ENCODE data around the gene PATJ. TPM values are rescaled to one million over a fixed set of nuclear protein-coding genes. Genes with fewer than 3 reads are reported as not detected.

PATJ gene
- total RNA-seq, 4 donors from 2014 or later: 10.6 to 44.8 (median 26.1) TPM

- H3K4me1 ChIP-seq: no peaks in the 10 kb centered on the region
- no peaks in the 10 kb centered on the region for H3K27me3 ChIP-seq
- H3K4me3 ChIP-seq: no peak overlapping the region
- H3K9me3 ChIP-seq: no peaks in the 10 kb centered on the region
- no peak overlapping the region for H3K27ac ChIP-seq
- intact Hi-C loops (cut with DNase I; ENCODE audit: low total_unique reads): no loop called here
- no peaks in the 10 kb centered on the region for H3K36me3 ChIP-seq
- no peak for DNase-seq
- TF ChIP-seq CTCF (IDR thresholded peaks at IDR 0.05): no peak
- no peak for TF ChIP-seq POLR2A (IDR thresholded peaks at IDR 0.05)
Observed at GRCh38 chr1:61995641-61996040, 253.4 kb downstream of the PATJ start.

- intact Hi-C loops (cut with DNase I; ENCODE audit: low total_unique reads): no loop called here
- no peak for DNase-seq
- TF ChIP-seq POLR2A (IDR thresholded peaks at IDR 0.05) (no peak), CTCF (IDR thresholded peaks at IDR 0.05) (no peak)
- no peaks in the 10 kb centered on the region for H3K36me3 ChIP-seq
- no peak overlapping the region for H3K4me3 ChIP-seq
- no peak overlapping the region for H3K27ac ChIP-seq
- no peaks in the 10 kb centered on the region for H3K9me3 ChIP-seq
- H3K27me3 ChIP-seq: no peaks in the 10 kb centered on the region
- no peaks in the 10 kb centered on the region for H3K4me1 ChIP-seq
Observed at GRCh38 chr1:61997123-61997522, 254.8 kb downstream of the PATJ start.

- TF ChIP-seq CTCF (IDR thresholded peaks at IDR 0.05): no peak
- TF ChIP-seq POLR2A (IDR thresholded peaks at IDR 0.05): no peak
- no peak overlapping the region for H3K4me3 ChIP-seq
- H3K4me1 ChIP-seq: no peaks in the 10 kb centered on the region
- H3K9me3 ChIP-seq: no peaks in the 10 kb centered on the region
- DNase-seq: no peak
- no peaks in the 10 kb centered on the region for H3K36me3 ChIP-seq
- H3K27me3 ChIP-seq: no peaks in the 10 kb centered on the region
- no peak overlapping the region for H3K27ac ChIP-seq
- intact Hi-C loops (cut with DNase I; ENCODE audit: low total_unique reads): no loop called here
Observed at GRCh38 chr1:62003777-62004176, 261.5 kb downstream of the PATJ start.

GRCh38 chr1:62006690-62007089, 264.4 kb downstream of the PATJ start:
- no peaks in the 10 kb centered on the region for H3K27me3 ChIP-seq
- H3K27ac ChIP-seq: no peak overlapping the region
- TF ChIP-seq POLR2A (IDR thresholded peaks at IDR 0.05) (no peak), CTCF (IDR thresholded peaks at IDR 0.05) (no peak)
- no peaks in the 10 kb centered on the region for H3K4me1 ChIP-seq
- no peak overlapping the region for H3K4me3 ChIP-seq
- DNase-seq: no peak
- no peaks in the 10 kb centered on the region for H3K36me3 ChIP-seq
- H3K9me3 ChIP-seq: no peaks in the 10 kb centered on the region
- intact Hi-C loops (cut with DNase I; ENCODE audit: low total_unique reads): no loop called here

GRCh38 chr1:62011006-62011405, 268.7 kb downstream of the PATJ start:
- intact Hi-C loops (cut with DNase I; ENCODE audit: low total_unique reads): no loop called here
- Histone ChIP-seq H3K27ac (no peak overlapping the region), H3K4me1 (no peaks in the 10 kb centered on the region), H3K36me3 (no peaks in the 10 kb centered on the region), H3K27me3 (no peaks in the 10 kb centered on the region), H3K4me3 (no peak overlapping the region), H3K9me3 (no peaks in the 10 kb centered on the region)
- TF ChIP-seq CTCF (IDR thresholded peaks at IDR 0.05): no peak
- TF ChIP-seq POLR2A (IDR thresholded peaks at IDR 0.05): no peak
- DNase-seq: no peak
